HepG2 (cell line): Measurements from ENCODE around the gene BLOC1S4. TPM values are rescaled to one million over a fixed set of nuclear protein-coding genes. Genes with fewer than 3 reads are reported as not detected.
A peak's percentile ranks its signal among the peaks of the same experiment; 100 is the strongest.

Experiments used
- AKNA ChIP-seq: sonication (generic); formaldehyde crosslinking; IDR thresholded peaks from 2 replicates; pipeline ENCODE4 v1.4.0; 2020; ENCODE audit warnings: missing genetic modification reagents, borderline replicate concordance
- ATF1 ChIP-seq: IDR thresholded peaks from 2 replicates; pipeline ENCODE4 v1.6.1; 2016; ENCODE audit warnings: mild to moderate bottlenecking, control low read depth
- CBX5 ChIP-seq: sonication (generic); formaldehyde crosslinking; IDR thresholded peaks from 2 replicates; pipeline ENCODE4 v1.4.0; 2020; ENCODE audit warnings: missing genetic modification reagents, borderline replicate concordance
- GZF1 ChIP-seq: sonication (generic); formaldehyde crosslinking; IDR thresholded peaks from 2 replicates; pipeline ENCODE4 v1.5.1; 2020; ENCODE audit warnings: mild to moderate bottlenecking, missing genetic modification reagents
- HIVEP1 ChIP-seq: sonication (generic); formaldehyde crosslinking; IDR thresholded peaks from 2 replicates; pipeline ENCODE4 v1.4.0; 2020; ENCODE audit warnings: mild to moderate bottlenecking, missing genetic modification reagents
- IRF1 ChIP-seq: sonication (generic); formaldehyde crosslinking; IDR thresholded peaks from 2 replicates; pipeline ENCODE4 v1.4.0; 2020; ENCODE audit warnings: low read depth, mild to moderate bottlenecking, missing genetic modification reagents
- KDM5A ChIP-seq: fragments of 200-600 bp; sonication (generic); IDR thresholded peaks from 2 replicates; pipeline ENCODE4 v1.7.0; 2018; ENCODE audit warnings: antibody characterized with exemption, mild to moderate bottlenecking, low read length, borderline replicate concordance
- NCOR1 ChIP-seq: fragments of 200-600 bp; sonication (generic); IDR thresholded peaks from 2 replicates; pipeline ENCODE4 v1.7.0; 2017; ENCODE audit warnings: antibody characterized with exemption, low read length, borderline replicate concordance
- PTBP1 ChIP-seq: fragments of 200-400 bp; formaldehyde crosslinking; IDR thresholded peaks from 2 replicates; pipeline ENCODE4 v1.6.1; 2018; ENCODE audit warnings: low read length, low read depth; ENCODE audit not compliant: poor library complexity, severe bottlenecking
- SALL2 ChIP-seq: sonication (generic); formaldehyde crosslinking; IDR thresholded peaks from 2 replicates; pipeline ENCODE4 v1.8.1; 2023; ENCODE audit warnings: mild to moderate bottlenecking, missing genetic modification reagents, inconsistent platforms
- SMAD9 ChIP-seq: sonication (generic); formaldehyde crosslinking; IDR thresholded peaks from 2 replicates; pipeline ENCODE4 v1.5.1; 2020; ENCODE audit warnings: mild to moderate bottlenecking, missing genetic modification reagents
- SMARCE1 ChIP-seq: fragments of 450-650 bp; IDR thresholded peaks from 2 replicates; pipeline ENCODE4 v1.6.1; 2017; ENCODE audit warnings: borderline replicate concordance
- ZC3H4 ChIP-seq: sonication (generic); formaldehyde crosslinking; IDR thresholded peaks from 2 replicates; pipeline ENCODE4 v1.4.0; 2020; ENCODE audit warnings: missing genetic modification reagents, borderline replicate concordance
- ZNF17 ChIP-seq: sonication (generic); formaldehyde crosslinking; IDR thresholded peaks from 2 replicates; pipeline ENCODE4 v1.5.0; 2020; ENCODE audit warnings: mild to moderate bottlenecking, missing genetic modification reagents
- ZNF281 ChIP-seq: sonication (generic); formaldehyde crosslinking; IDR thresholded peaks from 2 replicates; pipeline ENCODE4 v1.4.0; 2020; ENCODE audit warnings: missing genetic modification reagents, borderline replicate concordance
- ZNF543 ChIP-seq: sonication (generic); formaldehyde crosslinking; IDR thresholded peaks from 2 replicates; pipeline ENCODE4 v1.4.0; 2020; ENCODE audit warnings: mild to moderate bottlenecking, missing genetic modification reagents
- ZNF644 ChIP-seq: IDR thresholded peaks from 2 replicates; pipeline ENCODE4 v1.6.1; 2016; ENCODE audit warnings: low read depth
- ZNF841 ChIP-seq: sonication (generic); formaldehyde crosslinking; IDR thresholded peaks from 2 replicates; pipeline ENCODE4 v1.8.1; 2023; ENCODE audit warnings: missing genetic modification reagents, borderline replicate concordance
- polyA plus RNA-seq, 8 experiments: library from polyadenylated mRNA; depleted of rRNA in 3 of 8; stranded (reverse) in 7 of 8; unstranded in 1 of 8; fragments of >200 nt; fragmentation: Illumina TruSeq in 4 of 8; extraction: Trizol in 4 of 8; gene quantifications; 2 replicates each; pipeline versions ENCODE4 v1.2.1 to v1.2.3, GENCODE V29; 2011 to 2016; ENCODE audit warnings: low read depth in 4 of 8, missing spikeins in 1 of 8, mixed read lengths in 1 of 8; ENCODE audit not compliant: insufficient read depth in 1 of 8
- total RNA-seq, 5 experiments: library from RNA; depleted of rRNA; stranded (reverse); fragments of >200 nt; fragmentation: Illumina TruSeq; extraction: Trizol; gene quantifications; 2 replicates each; pipeline ENCODE4 v1.2.3, GENCODE V29; 2016; ENCODE audit warnings: low read depth in 1 of 5

Gene BLOC1S4
- total and polyA plus RNA-seq, 2 of the 13 experiments (the other 11 are each of a cell fraction or from before 2014, with no cell fraction given) = 15.5 to 20.9 TPM

GRCh38 chr4:6693231-6694176 is 22.5 kb upstream of the BLOC1S4 start, which contains the start of gene S100P (continued):
- TF ChIP-seq IRF1 (CRISPR knock-in tag) (no peak), ZNF841 (no peak), ZC3H4 (CRISPR knock-in tag) (peak; percentile 51; the same call in 1 of the 2 replicates), PTBP1 (no peak), SMAD9 (CRISPR knock-in tag) (no peak), CBX5 (CRISPR knock-in tag) (peak; percentile 84; the same call in 1 of the 2 replicates), ZNF543 (no peak), NCOR1 (no peak), SALL2 (CRISPR knock-in tag) (no peak; the same call in none of the 2 replicates), ZNF281 (CRISPR knock-in tag) (peak; percentile 81; the same call in 1 of the 2 replicates), KDM5A (peak; percentile 48; the same call in 1 of the 2 replicates), ZNF644 (CRISPR knock-in tag) (no peak), ZNF17 (CRISPR knock-in tag) (no peak), ATF1 (CRISPR knock-in tag) (no peak), GZF1 (no peak), SMARCE1 (no peak), AKNA (no peak), HIVEP1 (CRISPR knock-in tag) (peak; percentile 91)
